Caco-2 (cell line): Measurements from ENCODE around the gene SOX11. TPM values are rescaled to one million over a fixed set of nuclear protein-coding genes. Genes with fewer than 3 reads are reported as not detected.

Source experiments
- BruUV-seq: library from RNA; stranded (reverse); fragments of 400-500 nt; replicated peaks from 2 replicates; lab custom pipeline; 2021; lab: Mats Ljungman, UMichigan
- CTCF ChIA-PET: fragments of 300-600 bp; sonication (Branson Sonifier 250); formaldehyde crosslinking; loops from one replicate; lab custom pipeline; 2022; ENCODE audit warnings: antibody characterized with exemption; lab: Charles Lee
- POLR2A ChIA-PET: fragments of 300-600 bp; sonication (Branson Sonifier 250); formaldehyde crosslinking; loops from one replicate; lab custom pipeline; 2022; ENCODE audit warnings: antibody characterized with exemption; lab: Charles Lee
- DNase-seq, 2 experiments: peaks; one replicate each; pipeline versions ENCODE4 v3.0.0 to v3.0.0-alpha.2; 2020 to 2022
- H3K27me3 ChIP-seq: replicated peaks from 2 replicates; pipeline ENCODE4 v1.6.0; 2011; ENCODE audit warnings: low read length; ENCODE audit not compliant: control insufficient read depth, insufficient read depth
- H3K36me3 ChIP-seq: 2 replicates; pipeline ENCODE4 v1.5.1; 2011; ENCODE audit warnings: low read length; ENCODE audit not compliant: control insufficient read depth, insufficient read depth
- H3K4me1 ChIP-seq: fragments of 250-450 bp; sonication (Bioruptor Pico); 2 replicates; pipeline ENCODE4 v1.5.1; 2020; ENCODE audit warnings: mild to moderate bottlenecking
- H3K4me3 ChIP-seq: 2 replicates; pipeline ENCODE4 v1.5.1; 2011; ENCODE audit warnings: low read depth, mild to moderate bottlenecking, control low read depth, low read length
- H3K9me3 ChIP-seq: fragments of 250-450 bp; sonication (Bioruptor Pico); 2 replicates; pipeline ENCODE4 v1.5.1; 2020; ENCODE audit warnings: mild to moderate bottlenecking, moderate library complexity
- H3K27ac Mint-ChIP-seq: one replicate; pipeline ENCODE4 v1.8.0; 2022; ENCODE audit warnings: mixed read lengths; ENCODE audit not compliant: unreplicated experiment
- H3K27me3 Mint-ChIP-seq: one replicate; pipeline ENCODE4 v1.8.0; 2022; ENCODE audit warnings: mixed read lengths; ENCODE audit not compliant: insufficient read depth, unreplicated experiment
- H3K36me3 Mint-ChIP-seq: one replicate; pipeline ENCODE4 v1.8.0; 2022; ENCODE audit warnings: mild to moderate bottlenecking, mixed read lengths; ENCODE audit not compliant: insufficient read depth, unreplicated experiment
- H3K4me1 Mint-ChIP-seq: one replicate; pipeline ENCODE4 v1.8.0; 2022; ENCODE audit warnings: low read depth, mixed read lengths; ENCODE audit not compliant: unreplicated experiment
- H3K4me3 Mint-ChIP-seq: one replicate; pipeline ENCODE4 v1.8.0; 2022; ENCODE audit warnings: mild to moderate bottlenecking, moderate library complexity, mixed read lengths; ENCODE audit not compliant: unreplicated experiment
- H3K9me3 Mint-ChIP-seq: one replicate; pipeline ENCODE4 v1.8.0; 2022; ENCODE audit warnings: mixed read lengths; ENCODE audit not compliant: unreplicated experiment
- intact Hi-C: fragments of 100-400 bp; cut with micrococcal nuclease; formaldehyde crosslinking; loops from one replicate; pipeline ENCODE4 v1.10.0; 2022; ENCODE audit not compliant: unreplicated experiment
- total RNA-seq: library from RNA; stranded (reverse); gene quantifications from 2 replicates; pipeline ENCODE4 v1.2.3, GENCODE V29; 2022
- TF ChIP-seq, protein P1 (sequence below), 2 experiments: fragments of 200-600 bp in 1 of 2; IDR thresholded peaks; 1 replicate in 1 of 2; 2 replicates in 1 of 2; pipeline versions ENCODE4 v1.5.1 to v1.8.0; 2011 to 2022; ENCODE audit warnings: antibody characterized with exemption in 1 of 2, control low read depth in 1 of 2, inconsistent platforms in 1 of 2, low read depth in 1 of 2, low read length in 1 of 2, mild to moderate bottlenecking in 1 of 2, moderate library complexity in 1 of 2; ENCODE audit not compliant: insufficient read depth in 1 of 2, severe bottlenecking in 1 of 2, unreplicated experiment in 1 of 2

The SOX11 gene
- total RNA-seq, 1 experiment from 2014 or later, result not detected

DNA sequence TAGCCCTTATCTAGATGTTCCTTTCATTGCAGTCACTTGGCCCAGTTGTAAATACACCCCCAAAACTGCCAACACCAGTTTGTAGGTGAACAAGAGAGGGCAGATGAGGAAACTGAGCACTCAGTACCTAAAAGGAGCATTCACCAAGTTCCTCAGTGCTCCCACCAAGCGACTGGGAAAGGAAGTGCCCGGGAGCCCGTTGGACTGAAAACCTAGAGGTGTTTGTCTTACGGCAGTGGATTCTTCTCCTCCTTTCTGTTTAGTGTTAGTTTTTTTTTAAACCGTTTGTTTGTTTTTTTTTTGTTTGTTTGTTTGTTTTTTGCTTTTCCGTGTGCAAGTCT, 43.3 kb downstream of the SOX11 start:
- H3K4me3 Mint-ChIP-seq, result no peak overlapping the region
- TF ChIP-seq, protein P1, sequence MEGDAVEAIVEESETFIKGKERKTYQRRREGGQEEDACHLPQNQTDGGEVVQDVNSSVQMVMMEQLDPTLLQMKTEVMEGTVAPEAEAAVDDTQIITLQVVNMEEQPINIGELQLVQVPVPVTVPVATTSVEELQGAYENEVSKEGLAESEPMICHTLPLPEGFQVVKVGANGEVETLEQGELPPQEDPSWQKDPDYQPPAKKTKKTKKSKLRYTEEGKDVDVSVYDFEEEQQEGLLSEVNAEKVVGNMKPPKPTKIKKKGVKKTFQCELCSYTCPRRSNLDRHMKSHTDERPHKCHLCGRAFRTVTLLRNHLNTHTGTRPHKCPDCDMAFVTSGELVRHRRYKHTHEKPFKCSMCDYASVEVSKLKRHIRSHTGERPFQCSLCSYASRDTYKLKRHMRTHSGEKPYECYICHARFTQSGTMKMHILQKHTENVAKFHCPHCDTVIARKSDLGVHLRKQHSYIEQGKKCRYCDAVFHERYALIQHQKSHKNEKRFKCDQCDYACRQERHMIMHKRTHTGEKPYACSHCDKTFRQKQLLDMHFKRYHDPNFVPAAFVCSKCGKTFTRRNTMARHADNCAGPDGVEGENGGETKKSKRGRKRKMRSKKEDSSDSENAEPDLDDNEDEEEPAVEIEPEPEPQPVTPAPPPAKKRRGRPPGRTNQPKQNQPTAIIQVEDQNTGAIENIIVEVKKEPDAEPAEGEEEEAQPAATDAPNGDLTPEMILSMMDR (IDR thresholded peaks at IDR 0.05; ENCODE audit: insufficient read depth in 1 of 2, low read depth in 1 of 2, low read length in 1 of 2, severe bottlenecking in 1 of 2, unreplicated experiment in 1 of 2), result no peak
- no peaks in the 10 kb centered on the region for H3K36me3 Mint-ChIP-seq
- no peaks in the 10 kb centered on the region for H3K9me3 Mint-ChIP-seq
- H3K27me3 ChIP-seq, result no peaks in the 10 kb centered on the region
- H3K27me3 Mint-ChIP-seq, result no peaks in the 10 kb centered on the region
- intact Hi-C loops, result no loop called here
- no TSS peak for BruUV-seq
- no peaks in the 10 kb centered on the region for H3K4me1 Mint-ChIP-seq
- no peaks in the 10 kb centered on the region for H3K4me1 ChIP-seq
- CTCF ChIA-PET, result no interaction called here
- POLR2A ChIA-PET, result no interaction called here
- H3K27ac Mint-ChIP-seq, result no peak overlapping the region
- H3K4me3 ChIP-seq, result no peak overlapping the region
- H3K9me3 ChIP-seq, result no peaks in the 10 kb centered on the region
- H3K36me3 ChIP-seq, result no peaks in the 10 kb centered on the region
- no peak for DNase-seq

DNA sequence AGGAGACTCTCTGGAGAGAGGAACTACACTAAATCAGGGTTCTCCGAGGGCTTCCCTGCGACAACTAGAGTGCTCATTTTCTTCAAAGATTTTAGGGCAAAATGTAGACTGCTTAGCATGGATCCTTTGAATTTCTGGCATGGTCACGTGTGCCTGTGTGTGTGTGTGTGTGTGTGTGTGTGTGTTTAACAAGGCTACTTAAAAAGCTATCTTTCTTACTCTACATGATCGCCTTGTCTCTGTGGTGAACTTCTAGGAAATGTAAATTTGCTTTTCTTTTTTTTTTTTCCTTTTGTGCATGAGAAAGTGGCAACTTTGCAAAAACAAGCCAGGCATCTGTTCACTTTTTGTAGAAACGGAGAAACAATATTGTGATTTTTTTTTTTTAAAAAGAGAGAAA, 43.9 kb downstream of the SOX11 start:
- H3K36me3 Mint-ChIP-seq, result no peaks in the 10 kb centered on the region
- H3K9me3 Mint-ChIP-seq, result no peaks in the 10 kb centered on the region
- no peaks in the 10 kb centered on the region for H3K36me3 ChIP-seq

DNA sequence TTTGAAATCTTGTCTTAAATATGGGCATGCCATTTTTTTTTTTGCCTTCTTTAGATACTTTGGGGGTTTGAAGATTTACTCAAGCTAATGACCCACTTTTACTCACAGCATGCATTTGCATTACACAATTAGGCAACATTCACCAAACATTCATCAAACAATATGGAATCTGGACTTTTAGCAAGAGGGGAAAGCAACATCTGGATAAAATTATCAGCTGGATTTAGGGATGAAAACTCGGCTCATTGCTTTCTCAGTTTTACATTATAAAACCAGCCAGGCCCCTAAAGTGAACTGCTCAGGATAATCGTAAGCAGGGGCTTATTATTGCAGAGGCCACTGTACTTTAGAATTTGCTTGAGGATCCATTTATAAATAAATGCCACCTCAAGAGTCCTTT, 44.7 kb downstream of the SOX11 start:
- no peaks in the 10 kb centered on the region for H3K9me3 ChIP-seq
- no peaks in the 10 kb centered on the region for H3K9me3 Mint-ChIP-seq
- no peak overlapping the region for H3K4me3 Mint-ChIP-seq
- no peaks in the 10 kb centered on the region for H3K4me1 Mint-ChIP-seq
- no peak for DNase-seq
- H3K4me3 ChIP-seq, result no peak overlapping the region
- CTCF ChIA-PET, result no interaction called here
- H3K27me3 ChIP-seq, result no peaks in the 10 kb centered on the region
- no peaks in the 10 kb centered on the region for H3K4me1 ChIP-seq
- no TSS peak for BruUV-seq
- H3K27ac Mint-ChIP-seq, result no peak overlapping the region
- no peaks in the 10 kb centered on the region for H3K36me3 Mint-ChIP-seq
- H3K27me3 Mint-ChIP-seq, result no peaks in the 10 kb centered on the region
- POLR2A ChIA-PET, result no interaction called here
- no peaks in the 10 kb centered on the region for H3K36me3 ChIP-seq
- TF ChIP-seq, protein P1 (IDR thresholded peaks at IDR 0.05; ENCODE audit: insufficient read depth in 1 of 2, low read depth in 1 of 2, low read length in 1 of 2, severe bottlenecking in 1 of 2, unreplicated experiment in 1 of 2), result no peak
- intact Hi-C loops, result no loop called here

More for the DNA sequence above, 43.9 kb downstream of the SOX11 start:
- no peaks in the 10 kb centered on the region for H3K4me1 Mint-ChIP-seq
- intact Hi-C loops, result no loop called here
- no peak overlapping the region for H3K27ac Mint-ChIP-seq
- H3K27me3 Mint-ChIP-seq, result no peaks in the 10 kb centered on the region
- Histone ChIP-seq H3K9me3 (no peaks in the 10 kb centered on the region), H3K4me1 (no peaks in the 10 kb centered on the region), H3K27me3 (no peaks in the 10 kb centered on the region), H3K4me3 (no peak overlapping the region)
- POLR2A ChIA-PET, result interaction anchor here (0.6 kb wide), 1 partner anchor 15 kb away, joined by 4 read pairs; no protein-coding TSS in a partner anchor
- DNase-seq, result no peak
- BruUV-seq, result no TSS peak
- no peak overlapping the region for H3K4me3 Mint-ChIP-seq
- TF ChIP-seq, protein P1 (IDR thresholded peaks at IDR 0.05; ENCODE audit: insufficient read depth in 1 of 2, low read depth in 1 of 2, low read length in 1 of 2, severe bottlenecking in 1 of 2, unreplicated experiment in 1 of 2), result no peak
- CTCF ChIA-PET, result no interaction called here
